Endothelial cell of umbilical vein (primary cell): ENCODE results near the gene GALNT2. TPM values are rescaled to one million over a fixed set of nuclear protein-coding genes. Genes with fewer than 3 reads are reported as not detected.

Experiments used
- BruUV-seq: library from RNA; stranded (reverse); fragments of 400-500 nt; replicated peaks from 2 replicates; lab custom pipeline; 2021; lab: Mats Ljungman, UMichigan
- CTCF ChIA-PET: fragments of 300-600, 350-600 bp; sonication (Branson Sonifier 250); formaldehyde crosslinking; loops from one replicate; lab custom pipeline; 2021; ENCODE audit warnings: antibody characterized with exemption, inconsistent platforms; lab: Charles Lee
- POLR2A ChIA-PET: fragments of 300-600, 350-600 bp; sonication (Branson Sonifier 250); formaldehyde crosslinking; loops from one replicate; lab custom pipeline; 2021; ENCODE audit warnings: antibody characterized with exemption, inconsistent platforms; lab: Charles Lee
- DNase-seq: peaks from one replicate; pipeline ENCODE4 v3.0.0-alpha.2; 2011; ENCODE audit warnings: low read depth, low spot score
- FAIRE-seq: peaks from 2 replicates; lab custom pipeline; 2011; peaks lifted over from hg19 to GRCh38; lab: Jason Lieb, UNC
- H2AFZ ChIP-seq: 2 replicates; pipeline ENCODE4 v1.6.0; 2012; ENCODE audit warnings: low read depth, low read length, control low read depth, inconsistent platforms
- H3K27ac ChIP-seq: 2 replicates; pipeline ENCODE4 v1.5.1; 2011; ENCODE audit warnings: low read depth, mild to moderate bottlenecking, control low read depth, low read length, moderate library complexity; ENCODE audit not compliant: insufficient read depth
- H3K27me3 ChIP-seq, 2 experiments: 2 replicates each; pipeline versions ENCODE4 v1.6.0 to v1.6.1; 2011; ENCODE audit warnings: low read length in 2 of 2, mixed read lengths in 1 of 2; ENCODE audit not compliant: control insufficient read depth in 2 of 2, insufficient read depth in 2 of 2
- H3K36me3 ChIP-seq, 2 experiments: 2 replicates in 1 of 2; 3 replicates in 1 of 2; pipeline ENCODE4 v1.5.1; 2011; ENCODE audit warnings: low read length in 2 of 2, mild to moderate bottlenecking in 1 of 2, moderate library complexity in 1 of 2; ENCODE audit not compliant: control insufficient read depth in 2 of 2, insufficient read depth in 2 of 2; ENCODE audit errors: extremely low read depth in 1 of 2
- H3K4me1 ChIP-seq: 3 replicates; pipeline ENCODE4 v1.5.1; 2011; ENCODE audit warnings: mild to moderate bottlenecking, low read length; ENCODE audit not compliant: control insufficient read depth, insufficient read depth; ENCODE audit errors: extremely low read depth
- H3K4me2 ChIP-seq: 2 replicates; pipeline ENCODE4 v1.6.1; 2011; ENCODE audit warnings: low read length, control low read depth, mixed read lengths; ENCODE audit not compliant: insufficient read depth
- H3K4me3 ChIP-seq, 3 experiments: fragments of 200-600 bp in 1 of 3; sonication (generic), shearing (Covaris generic) in 1 of 3; replicated peaks in 1 of 3; 2 replicates each; pipeline ENCODE4 v1.5.1; 2011 to 2016; ENCODE audit warnings: control low read depth in 3 of 3, low read length in 3 of 3, mild to moderate bottlenecking in 2 of 3, inconsistent platforms in 1 of 3, low read depth in 1 of 3, moderate library complexity in 1 of 3; ENCODE audit not compliant: insufficient read depth in 1 of 3
- H3K79me2 ChIP-seq: 2 replicates; pipeline ENCODE4 v1.6.0; 2012; ENCODE audit warnings: low read length, inconsistent platforms; ENCODE audit not compliant: control insufficient read depth, insufficient read depth
- H3K9ac ChIP-seq: replicated peaks from 2 replicates; pipeline ENCODE3; 2011; ENCODE audit warnings: low read length, control low read depth; ENCODE audit not compliant: insufficient read depth; ENCODE audit errors: extremely low read depth
- H3K9me1 ChIP-seq: replicated peaks from 3 replicates; pipeline ENCODE4 v1.6.0; 2011; ENCODE audit warnings: mild to moderate bottlenecking, low read length; ENCODE audit not compliant: control insufficient read depth, insufficient read depth; ENCODE audit errors: extremely low read depth
- H3K9me3 ChIP-seq: replicated peaks from 2 replicates; pipeline ENCODE4 v1.5.1; 2012; ENCODE audit warnings: low read length, inconsistent platforms; ENCODE audit not compliant: control insufficient read depth, insufficient read depth
- H4K20me1 ChIP-seq: replicated peaks from 2 replicates; pipeline ENCODE3; 2011; ENCODE audit warnings: mild to moderate bottlenecking, low read length; ENCODE audit not compliant: control insufficient read depth, insufficient read depth; ENCODE audit errors: extremely low read depth
- CTCF ChIP-seq, 2 donors: IDR thresholded peaks; 1 replicate in 1 of 2; 2 replicates in 1 of 2; pipeline ENCODE4 v1.5.1; 2011; ENCODE audit warnings: low read length in 2 of 2, mild to moderate bottlenecking in 2 of 2, moderate library complexity in 2 of 2, control low read depth in 1 of 2, inconsistent platforms in 1 of 2, low read depth in 1 of 2; ENCODE audit not compliant: insufficient read depth in 1 of 2; ENCODE audit errors: extremely low read depth in 1 of 2
- EZH2 ChIP-seq: IDR thresholded peaks from 2 replicates; pipeline ENCODE4 v1.6.1; 2012; ENCODE audit warnings: borderline replicate concordance, low read depth, mild to moderate bottlenecking, moderate library complexity, low read length, inconsistent platforms; ENCODE audit not compliant: severe bottlenecking
- FOS ChIP-seq: IDR thresholded peaks from 2 replicates; pipeline ENCODE4 v1.6.1; 2011; ENCODE audit warnings: mild to moderate bottlenecking, low read length, moderate library complexity, borderline replicate concordance; ENCODE audit not compliant: insufficient read depth
- GATA2 ChIP-seq: IDR thresholded peaks from 2 replicates; pipeline ENCODE4 v1.7.0; 2011; ENCODE audit warnings: low read depth, mild to moderate bottlenecking, moderate library complexity, mixed read lengths, low read length; ENCODE audit not compliant: insufficient read length, insufficient read depth
- JUN ChIP-seq: IDR thresholded peaks from 2 replicates; pipeline ENCODE4 v1.6.1; 2011; ENCODE audit warnings: borderline replicate concordance, low read depth; ENCODE audit not compliant: insufficient read length, insufficient read depth
- MAX ChIP-seq: IDR thresholded peaks from 2 replicates; pipeline ENCODE4 v1.6.1; 2011; ENCODE audit not compliant: insufficient read depth, insufficient read length
- MYC ChIP-seq: IDR thresholded peaks from one replicate; pipeline ENCODE4 v1.6.1; 2011; ENCODE audit warnings: mild to moderate bottlenecking, low read depth, low read length
- POLR2A ChIP-seq: IDR thresholded peaks from 2 replicates; pipeline ENCODE4 v1.6.1; 2012; ENCODE audit warnings: low read depth, mild to moderate bottlenecking, control low read depth, low read length
- POLR2AphosphoS5 ChIP-seq: IDR thresholded peaks from 2 replicates; pipeline ENCODE4 v1.6.1; 2012; ENCODE audit warnings: low read depth, mild to moderate bottlenecking, control low read depth, low read length, moderate library complexity; ENCODE audit not compliant: insufficient read depth
- dilution Hi-C: fragments of 300-500 bp; cut with MboI; formaldehyde crosslinking; loops from one replicate; pipeline ENCODE4 v1.15.0; 2019; ENCODE audit warnings: low sequenced_read_pairs; ENCODE audit not compliant: extremely low pct_ligation_motif_present
- intact Hi-C: fragments of 100-400 bp; cut with micrococcal nuclease; formaldehyde crosslinking; loops from one replicate; pipeline ENCODE4 v1.10.0; 2022
- polyA plus RNA-seq, 4 experiments: library from polyadenylated mRNA; depleted of rRNA in 3 of 4; stranded (reverse) in 3 of 4; unstranded in 1 of 4; fragments of >200 nt; gene quantifications; 2 replicates each; pipeline versions ENCODE4 v1.2.1 to v1.2.3, GENCODE V29; 2011 to 2012; ENCODE audit warnings: missing spikeins in 1 of 4
- total RNA-seq: library from RNA; stranded (reverse); gene quantifications from 2 replicates; pipeline ENCODE4 v1.2.3, GENCODE V29; 2021

Gene GALNT2
- total and polyA plus RNA-seq, 2 donors (not counting 3 experiments of a cell fraction or from before 2014, with no cell fraction given): 56.3 to 77.5 TPM

GRCh38 chr1:230025686-230026085 lies 41.4 kb upstream of the GALNT2 start:
- BruUV-seq: no TSS peak
- POLR2A ChIA-PET: no interaction called here

More at GRCh38 chr1:230025686-230026085, 41.4 kb upstream of the GALNT2 start:
- H3K9ac ChIP-seq: no peak overlapping the region
- H2AFZ ChIP-seq: no peak overlapping the region
- peaks cover 0 to 2% of the 10 kb centered on the region in 2 experiments for H3K27me3 ChIP-seq
- H3K4me2 ChIP-seq: no peak overlapping the region
- H4K20me1 ChIP-seq: no peaks in the 10 kb centered on the region
- H3K36me3 ChIP-seq: no peaks in the 10 kb centered on the region
- H3K79me2 ChIP-seq: no peaks in the 10 kb centered on the region
- no peak overlapping the region for H3K27ac ChIP-seq
- FAIRE-seq: no peak
- intact Hi-C loops: no loop called here
- H3K4me3 ChIP-seq: no peak overlapping the region
- no peaks in the 10 kb centered on the region for H3K9me3 ChIP-seq
- dilution Hi-C loops: no loop called here
- no peak for DNase-seq
- no peak for TF ChIP-seq GATA2
- TF ChIP-seq POLR2AphosphoS5: no peak
- no peak for TF ChIP-seq EZH2
- no peak for TF ChIP-seq FOS
- no peak for TF ChIP-seq CTCF (IDR thresholded peaks at IDR 0.05; ENCODE audit: extremely low read depth in 1 of 2, insufficient read depth in 1 of 2, low read depth in 1 of 2, low read length in 2 of 2)
- no peak for TF ChIP-seq MAX
- no peak for TF ChIP-seq MYC
- TF ChIP-seq POLR2A: no peak
- TF ChIP-seq JUN: no peak
- H3K4me1 ChIP-seq: no peaks in the 10 kb centered on the region
- H3K9me1 ChIP-seq: no peaks in the 10 kb centered on the region
- CTCF ChIA-PET: no interaction called here
